HFF-Myc (cell line): ENCODE data around the gene RAB13.

ENCODE experiments used
- DNase-seq: peaks from one replicate; pipeline ENCODE4 v3.0.0-alpha.2; 2011; ENCODE audit warnings: low read depth; ENCODE audit errors: extremely low read depth
- H3K4me3 ChIP-seq: replicated peaks from 2 replicates; pipeline ENCODE4 v1.5.1; 2011; ENCODE audit warnings: low read depth, mild to moderate bottlenecking, control low read depth, low read length
- CTCF ChIP-seq: IDR thresholded peaks from 2 replicates; pipeline ENCODE4 v1.5.1; 2012; ENCODE audit warnings: mild to moderate bottlenecking, low read depth, low read length, control low read depth; ENCODE audit errors: missing control alignments

The RAB13 gene

GRCh38 chr1:153941826-153942725, 44.1 kb downstream of the RAB13 start:
- TF ChIP-seq CTCF: no peak
- H3K4me3 ChIP-seq: no peak overlapping the region
- no peak for DNase-seq

GRCh38 chr1:153940756-153941155, 45.4 kb downstream of the RAB13 start:
- H3K4me3 ChIP-seq: no peak overlapping the region
- DNase-seq: no peak
- TF ChIP-seq CTCF: no peak

- H3K4me3 ChIP-seq: no peak overlapping the region
- no peak for DNase-seq
- TF ChIP-seq CTCF: no peak
These were observed 46.7 kb downstream of the RAB13 start for GRCh38 chr1:153939476-153939875.

GRCh38 chr1:153938996-153939395, 47.1 kb downstream of the RAB13 start:
- TF ChIP-seq CTCF: no peak
- no peak for DNase-seq
- no peak overlapping the region for H3K4me3 ChIP-seq

GRCh38 chr1:153937331-153937730, 48.8 kb downstream of the RAB13 start:
- no peak for TF ChIP-seq CTCF
- no peak for DNase-seq
- H3K4me3 ChIP-seq: no peak overlapping the region

GRCh38 chr1:153936011-153936802, 49.9 kb downstream of the RAB13 start:
- no peak for TF ChIP-seq CTCF
- H3K4me3 ChIP-seq: no peak overlapping the region
- no peak for DNase-seq
